OCI-M1 (cell line): ENCODE measurements around the gene MLLT1.

Source experiments
- DNase-seq: peaks from one replicate; lab custom pipeline; 2025; lab: John Stamatoyannopoulos, UW

The MLLT1 gene

GRCh38 chr19:6235031-6235951 lies 44.5 kb downstream of the MLLT1 start:
- DNase-seq, result no peak

- DNase-seq, result no peak
These were observed 45.2 kb downstream of the MLLT1 start for GRCh38 chr19:6234527-6234926.

GRCh38 chr19:6233827-6234511 lies 45.8 kb downstream of the MLLT1 start:
- no peak for DNase-seq

GRCh38 chr19:6233056-6233826 lies 46.5 kb downstream of the MLLT1 start:
- DNase-seq, result no peak

GRCh38 chr19:6232601-6233055 lies 47.1 kb downstream of the MLLT1 start:
- DNase-seq, result no peak

GRCh38 chr19:6230991-6231448 lies 48.8 kb downstream of the MLLT1 start:
- DNase-seq, result no peak

- no peak for DNase-seq
These were observed 49.6 kb downstream of the MLLT1 start for GRCh38 chr19:6229951-6230712.

DNA sequence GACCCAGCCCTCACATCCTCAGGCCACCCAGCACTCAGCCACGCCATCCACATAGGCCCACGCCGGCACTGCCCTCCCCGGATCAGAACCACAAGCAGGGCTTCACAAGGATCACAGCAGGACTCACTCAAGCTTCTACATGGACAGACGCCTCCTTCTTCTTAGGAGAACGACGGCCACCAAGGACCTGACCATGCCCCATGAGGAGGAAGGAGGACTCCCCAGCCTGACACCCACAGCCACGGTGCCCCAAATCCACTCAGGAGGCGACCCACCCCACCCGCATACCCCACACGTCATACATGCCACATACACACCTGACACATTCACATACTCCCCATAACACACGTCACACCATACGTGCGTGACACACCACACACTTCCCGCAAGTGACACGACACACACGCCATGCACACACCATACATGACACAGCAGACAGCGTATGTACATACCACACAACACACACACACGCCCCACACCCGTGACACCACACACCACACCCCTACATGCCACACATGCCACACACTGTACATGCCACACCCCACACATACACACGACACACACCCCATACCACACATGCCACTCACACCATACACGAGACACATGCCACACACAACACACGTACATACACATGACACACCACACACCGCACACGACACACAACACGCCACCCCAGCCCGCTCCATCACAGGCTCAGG lies 50.4 kb downstream of the MLLT1 start:
- DNase-seq, result no peak

- DNase-seq, result no peak
These were observed 51.1 kb downstream of the MLLT1 start for GRCh38 chr19:6228551-6229215.

GRCh38 chr19:6227936-6228325 lies 51.8 kb downstream of the MLLT1 start:
- no peak for DNase-seq

DNA sequence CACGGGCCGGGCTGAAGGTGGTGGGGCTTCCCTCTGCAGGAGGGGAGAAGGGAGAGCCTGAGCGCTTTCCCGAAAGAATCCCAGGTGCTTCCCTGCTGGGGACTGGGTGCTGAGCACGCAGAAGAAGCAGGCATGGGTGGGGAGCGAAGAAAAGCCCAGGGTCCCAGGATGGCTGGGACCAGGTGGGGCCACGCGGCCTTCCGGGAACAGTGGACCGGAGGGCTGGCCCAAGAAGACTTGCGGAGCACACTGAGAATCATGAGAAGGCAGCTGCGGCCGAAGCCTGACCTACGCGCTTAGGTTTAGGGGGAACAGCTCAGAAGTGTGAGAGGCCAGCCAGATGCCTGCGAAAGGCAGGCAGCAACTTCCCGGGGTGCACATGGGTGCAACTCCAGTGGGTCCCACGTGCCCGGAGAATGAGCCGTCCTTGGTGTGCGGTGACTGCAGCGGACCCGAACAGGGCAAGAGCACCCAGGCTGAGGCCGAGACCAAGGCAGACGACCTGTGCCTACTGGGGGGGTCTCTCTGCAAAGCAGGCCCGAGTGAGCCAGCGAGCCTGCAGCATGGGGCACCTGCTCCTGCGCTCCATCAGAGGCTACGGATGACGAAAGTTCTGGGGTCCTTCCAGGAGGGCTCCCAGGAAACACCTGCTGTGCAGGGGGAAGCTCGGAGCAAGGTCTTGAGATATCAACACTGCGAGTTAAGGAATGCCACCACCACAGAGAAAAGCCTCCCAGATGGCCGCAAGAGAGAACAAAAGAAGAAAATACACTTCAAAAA lies 52.4 kb downstream of the MLLT1 start:
- DNase-seq, result no peak

DNA sequence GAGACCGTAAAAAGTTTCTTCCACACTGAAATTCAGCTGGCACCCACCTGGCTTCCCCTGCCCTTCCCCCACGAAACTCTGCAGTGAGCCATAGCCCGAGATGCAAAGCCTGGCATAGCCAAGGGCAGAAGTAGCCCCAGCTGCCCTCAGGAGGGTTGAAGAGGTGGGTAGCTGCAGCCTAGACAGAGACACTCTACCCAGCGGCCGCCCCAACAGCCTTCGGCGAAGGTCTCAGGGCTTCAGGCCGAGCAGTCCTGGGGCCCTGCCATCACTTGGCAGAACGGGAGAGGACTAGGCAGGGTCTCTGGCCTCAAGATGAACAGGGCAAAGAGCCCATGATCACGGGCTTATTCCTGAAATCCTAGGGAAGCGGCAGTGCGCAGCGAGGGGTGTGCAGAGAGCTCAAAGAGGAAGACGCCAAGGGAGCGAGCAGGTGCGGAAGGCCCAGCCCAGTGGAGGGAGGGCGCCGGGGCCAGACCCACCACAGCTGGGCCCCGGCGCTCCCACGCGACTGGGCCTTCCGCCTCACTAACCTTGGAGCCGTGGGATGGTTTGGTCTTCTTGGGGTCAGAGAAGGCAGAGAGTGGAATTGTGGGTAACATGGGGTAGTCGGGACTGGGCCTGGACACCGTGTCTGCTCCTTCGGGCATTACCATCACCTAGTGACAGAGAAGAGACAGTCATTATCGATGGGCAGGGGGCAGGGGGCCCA lies 53.2 kb downstream of the MLLT1 start:
- no peak for DNase-seq

DNA sequence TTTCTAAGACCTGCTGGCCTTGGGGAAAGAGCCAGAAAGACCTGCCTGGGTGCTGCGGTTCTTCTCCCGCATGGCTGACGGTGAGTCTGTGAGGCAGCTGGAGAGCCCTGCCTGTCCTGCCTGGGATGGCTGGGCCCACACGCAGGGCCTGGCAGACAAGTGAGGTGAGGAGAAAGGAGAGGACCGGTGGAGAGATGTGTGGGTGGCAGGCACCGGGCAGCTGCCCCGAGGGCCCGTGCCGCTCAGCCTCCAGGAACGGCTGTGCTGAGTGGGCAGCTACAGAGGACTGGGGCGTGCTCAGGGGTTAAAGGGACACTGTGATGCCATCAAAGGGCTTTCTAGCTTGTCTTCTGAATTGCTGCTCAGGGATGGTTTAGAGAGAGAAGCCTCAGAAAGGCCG lies 53.8 kb downstream of the MLLT1 start:
- no peak for DNase-seq

- DNase-seq, result no peak
These were observed 54.4 kb downstream of the MLLT1 start for GRCh38 chr19:6225232-6225865.

- no peak for DNase-seq
These were observed 55.5 kb downstream of the MLLT1 start for GRCh38 chr19:6224308-6224675.

- no peak for DNase-seq
These were observed 56.1 kb downstream of the MLLT1 start for GRCh38 chr19:6223461-6224307.

DNA sequence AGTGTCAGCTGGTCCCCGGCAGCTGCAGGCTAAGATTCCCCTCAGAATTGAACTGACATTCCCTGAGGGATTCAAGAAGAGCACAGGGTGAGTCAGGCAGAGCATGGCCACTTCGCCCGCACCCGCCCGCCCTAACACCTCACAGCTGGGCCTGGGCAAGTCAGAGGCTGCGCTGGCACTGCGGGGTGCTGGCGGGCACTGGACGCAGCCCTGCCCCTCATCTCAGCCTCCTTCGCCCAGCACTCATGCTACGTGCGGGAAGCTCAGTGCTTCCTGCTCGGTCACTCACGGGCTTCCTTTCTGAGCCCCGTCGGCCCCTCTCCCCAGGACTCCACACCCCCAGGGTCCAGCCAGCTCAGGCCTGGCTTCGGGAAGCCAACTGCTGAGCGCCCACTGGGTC lies 56.9 kb downstream of the MLLT1 start:
- DNase-seq, result no peak
